ENCODE results near the gene FOXP3.

Gene FOXP3

DNA sequence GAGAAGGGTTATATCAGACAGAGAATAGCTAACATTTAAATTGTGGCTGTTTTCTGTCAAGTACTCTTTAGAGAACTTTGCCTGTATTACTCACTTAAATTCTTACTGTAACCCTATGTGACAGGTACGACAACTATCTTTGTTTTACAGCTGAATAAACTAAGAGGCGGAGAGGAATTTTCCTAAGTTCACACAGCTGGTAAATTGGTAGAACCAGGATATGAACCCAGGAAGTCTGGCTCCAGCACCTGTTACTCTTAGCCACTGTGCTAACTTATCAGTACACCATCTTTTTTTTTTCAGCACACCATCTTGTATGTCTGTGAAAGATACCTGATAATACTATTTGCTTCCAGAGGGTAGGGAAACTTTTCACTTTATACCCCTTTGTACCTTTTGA, 62.5 kb downstream of the FOXP3 start:
- DNase-seq (ENCODE audit: low read depth), result no peak
- TF ChIP-seq, protein P1, sequence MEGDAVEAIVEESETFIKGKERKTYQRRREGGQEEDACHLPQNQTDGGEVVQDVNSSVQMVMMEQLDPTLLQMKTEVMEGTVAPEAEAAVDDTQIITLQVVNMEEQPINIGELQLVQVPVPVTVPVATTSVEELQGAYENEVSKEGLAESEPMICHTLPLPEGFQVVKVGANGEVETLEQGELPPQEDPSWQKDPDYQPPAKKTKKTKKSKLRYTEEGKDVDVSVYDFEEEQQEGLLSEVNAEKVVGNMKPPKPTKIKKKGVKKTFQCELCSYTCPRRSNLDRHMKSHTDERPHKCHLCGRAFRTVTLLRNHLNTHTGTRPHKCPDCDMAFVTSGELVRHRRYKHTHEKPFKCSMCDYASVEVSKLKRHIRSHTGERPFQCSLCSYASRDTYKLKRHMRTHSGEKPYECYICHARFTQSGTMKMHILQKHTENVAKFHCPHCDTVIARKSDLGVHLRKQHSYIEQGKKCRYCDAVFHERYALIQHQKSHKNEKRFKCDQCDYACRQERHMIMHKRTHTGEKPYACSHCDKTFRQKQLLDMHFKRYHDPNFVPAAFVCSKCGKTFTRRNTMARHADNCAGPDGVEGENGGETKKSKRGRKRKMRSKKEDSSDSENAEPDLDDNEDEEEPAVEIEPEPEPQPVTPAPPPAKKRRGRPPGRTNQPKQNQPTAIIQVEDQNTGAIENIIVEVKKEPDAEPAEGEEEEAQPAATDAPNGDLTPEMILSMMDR (IDR thresholded peaks at IDR 0.05; ENCODE audit: low read depth, low read length, missing control alignments), result no peak
- H3K4me3 ChIP-seq (ENCODE audit: low read depth, low read length), result no peak overlapping the region
